Activated T-helper 17 cell treated with anti-CD3 and anti-CD28 coated beads, Interleukin-2, amount 50 U/mL, for 72 hours (primary cell): ENCODE results near the gene SPATA31C1. TPM values are rescaled to one million over a fixed set of nuclear protein-coding genes. Genes with fewer than 3 reads are reported as not detected.

Experiments
- ATAC-seq: fragments of 150-1000 bp; cut with Tn5 transposase; replicated peaks from 2 replicates; pipeline ENCODE4 v1.10.0; 2021; ENCODE audit warnings: mild to moderate bottlenecking, moderate library complexity
- H3K27ac Mint-ChIP-seq: one replicate; pipeline ENCODE4 v1.8.0; 2022; ENCODE audit warnings: mixed read lengths
- H3K27me3 Mint-ChIP-seq: one replicate; pipeline ENCODE4 v1.8.0; 2022; ENCODE audit warnings: mixed read lengths
- H3K36me3 Mint-ChIP-seq: one replicate; pipeline ENCODE4 v1.8.0; 2022; ENCODE audit warnings: low read depth, mild to moderate bottlenecking, mixed read lengths
- H3K4me1 Mint-ChIP-seq: one replicate; pipeline ENCODE4 v1.8.0; 2022; ENCODE audit warnings: mixed read lengths
- H3K4me3 Mint-ChIP-seq: one replicate; pipeline ENCODE4 v1.8.0; 2022; ENCODE audit warnings: mild to moderate bottlenecking, mixed read lengths
- H3K9me3 Mint-ChIP-seq: one replicate; pipeline ENCODE4 v1.8.0; 2022; ENCODE audit warnings: mixed read lengths
- total RNA-seq, 2 donors: library from RNA; stranded (reverse); gene quantifications; one replicate each; pipeline ENCODE4 v1.2.3, GENCODE V29; 2022

SPATA31C1 gene
- total RNA-seq, 2 donors from 2014 or later = 0.08 TPM; not detected in 1

DNA sequence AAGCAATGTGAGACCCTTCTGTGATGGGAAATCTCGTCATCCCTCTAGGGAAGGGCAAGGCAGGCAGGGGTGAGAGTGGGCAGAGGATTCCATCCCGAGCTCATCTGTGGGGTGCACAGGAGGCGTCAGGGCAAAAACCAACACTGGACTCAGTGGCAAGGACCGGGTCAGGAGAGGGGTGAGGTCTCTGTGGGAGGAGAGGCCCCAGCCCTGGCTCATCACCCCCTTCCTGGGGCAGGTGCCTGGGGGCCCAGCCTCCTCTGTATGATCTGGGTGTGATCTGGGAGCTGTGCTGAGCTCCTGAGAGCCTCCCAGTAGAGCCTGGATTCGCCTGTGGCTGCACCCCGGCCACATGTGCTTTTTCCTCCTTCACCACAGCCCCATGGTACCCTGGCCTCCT is 34.5 kb upstream of the SPATA31C1 start:
- ATAC-seq = no peak
- H3K4me1 Mint-ChIP-seq = no peaks in the 10 kb centered on the region
- no peaks in the 10 kb centered on the region for H3K9me3 Mint-ChIP-seq
- no peaks in the 10 kb centered on the region for H3K27me3 Mint-ChIP-seq
- no peak overlapping the region for H3K27ac Mint-ChIP-seq
- H3K4me3 Mint-ChIP-seq = no peak overlapping the region
- H3K36me3 Mint-ChIP-seq = no peaks in the 10 kb centered on the region

DNA sequence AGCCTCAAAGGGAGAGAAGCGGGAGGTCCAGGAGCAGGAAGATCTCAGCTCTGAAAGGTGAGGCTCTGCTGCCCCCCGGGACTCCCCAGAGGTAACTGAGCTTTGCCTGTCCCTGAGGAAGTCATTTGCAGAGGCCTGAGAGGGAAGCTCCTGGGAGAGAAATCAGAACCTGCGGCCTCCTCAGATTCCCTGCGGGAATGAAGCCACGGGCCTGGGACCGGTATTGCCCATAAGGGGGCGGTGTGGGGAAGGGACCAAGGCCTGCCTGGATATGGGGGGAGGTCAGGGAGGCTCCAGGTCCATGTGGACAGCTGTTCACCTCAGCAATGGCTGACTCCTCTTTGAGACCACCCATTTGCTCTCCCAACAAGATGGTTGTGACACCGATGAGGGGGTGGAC is 33.8 kb upstream of the SPATA31C1 start:
- no peak for ATAC-seq
- no peaks in the 10 kb centered on the region for H3K27me3 Mint-ChIP-seq
- no peak overlapping the region for H3K27ac Mint-ChIP-seq
- no peak overlapping the region for H3K4me3 Mint-ChIP-seq
- H3K4me1 Mint-ChIP-seq = no peaks in the 10 kb centered on the region
- H3K36me3 Mint-ChIP-seq = no peaks in the 10 kb centered on the region
- H3K9me3 Mint-ChIP-seq = no peaks in the 10 kb centered on the region

DNA sequence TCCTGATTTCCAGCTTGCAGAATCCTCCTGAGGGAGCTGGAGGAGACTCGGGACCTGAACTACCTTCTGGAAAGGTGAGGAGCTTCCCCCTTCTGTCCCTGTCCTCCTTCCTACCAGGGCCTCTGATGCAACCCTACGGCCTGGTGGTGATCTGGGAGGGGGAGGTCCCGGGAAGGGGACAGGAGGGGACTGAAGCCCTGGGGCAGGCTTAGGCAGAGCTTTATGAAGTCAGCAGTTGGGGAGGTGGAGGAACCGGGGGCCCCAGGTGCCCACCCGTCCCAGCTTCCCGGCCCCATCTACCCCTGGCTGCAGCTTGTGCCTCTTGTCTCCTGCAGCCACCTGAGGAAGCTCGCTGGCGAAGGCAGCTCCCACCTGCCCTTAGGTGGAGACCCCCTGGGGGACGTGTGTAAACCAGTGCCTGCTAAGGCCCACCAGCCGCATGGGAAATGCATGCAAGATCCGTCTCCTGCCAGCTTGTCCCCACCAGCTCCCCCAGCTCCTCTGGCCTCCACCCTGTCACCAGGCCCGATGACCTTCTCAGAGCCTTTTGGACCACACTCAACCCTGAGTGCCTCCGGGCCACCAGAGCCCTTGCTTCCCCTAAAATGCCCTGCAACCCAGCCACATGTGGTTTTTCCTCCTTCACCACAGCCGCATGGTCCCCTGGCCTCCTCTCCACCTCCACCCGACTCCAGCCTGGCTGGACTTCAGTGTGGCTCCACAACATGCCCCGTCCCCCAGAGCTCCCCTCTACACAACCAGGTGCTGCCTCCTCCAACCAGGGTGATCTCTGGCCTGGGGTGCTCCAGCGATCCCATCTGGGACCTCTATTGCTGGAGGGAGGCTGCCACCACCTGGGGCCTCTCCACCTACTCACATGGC is 32.9 kb upstream of the SPATA31C1 start:
- H3K4me1 Mint-ChIP-seq = no peaks in the 10 kb centered on the region
- H3K4me3 Mint-ChIP-seq = no peak overlapping the region
- no peaks in the 10 kb centered on the region for H3K27me3 Mint-ChIP-seq
- H3K9me3 Mint-ChIP-seq = no peaks in the 10 kb centered on the region
- H3K36me3 Mint-ChIP-seq = no peaks in the 10 kb centered on the region
- ATAC-seq = no peak
- no peak overlapping the region for H3K27ac Mint-ChIP-seq

DNA sequence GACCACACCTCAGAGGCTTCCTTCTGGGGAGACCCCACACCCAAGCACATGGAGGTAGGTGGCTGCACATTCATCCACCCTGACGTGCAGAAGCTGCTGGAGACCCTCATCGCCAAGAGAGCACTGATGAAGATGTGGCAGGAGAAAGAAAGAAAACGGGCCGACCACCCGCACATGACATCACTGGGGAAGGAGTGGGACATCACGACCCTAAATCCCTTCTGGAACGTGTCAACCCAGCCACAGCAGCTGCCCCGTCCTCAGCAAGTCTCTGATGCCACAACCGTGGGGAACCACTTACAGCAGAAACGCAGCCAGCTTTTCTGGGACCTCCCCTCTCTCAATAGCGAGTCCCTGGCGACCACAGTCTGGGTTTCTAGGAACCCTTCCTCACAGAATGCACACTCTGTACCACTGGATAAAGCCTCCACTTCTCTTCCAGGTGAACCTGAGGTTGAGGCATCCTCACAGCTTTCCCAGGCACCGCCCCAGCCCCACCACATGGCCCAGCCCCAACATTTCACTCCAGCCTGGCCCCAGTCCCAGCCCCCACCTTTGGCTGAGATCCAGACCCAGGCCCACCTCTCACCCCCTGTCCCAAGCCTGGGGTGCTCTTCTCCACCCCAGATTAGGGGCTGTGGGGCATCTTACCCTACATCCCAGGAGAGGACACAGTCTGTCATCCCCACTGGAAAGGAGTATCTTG is 32.1 kb upstream of the SPATA31C1 start:
- Mint-ChIP-seq H3K27me3 (peaks cover 2% of the 10 kb centered on the region), H3K27ac (no peak overlapping the region), H3K4me1 (no peaks in the 10 kb centered on the region), H3K9me3 (no peaks in the 10 kb centered on the region), H3K36me3 (no peaks in the 10 kb centered on the region), H3K4me3 (no peak overlapping the region)
- ATAC-seq = no peak

DNA sequence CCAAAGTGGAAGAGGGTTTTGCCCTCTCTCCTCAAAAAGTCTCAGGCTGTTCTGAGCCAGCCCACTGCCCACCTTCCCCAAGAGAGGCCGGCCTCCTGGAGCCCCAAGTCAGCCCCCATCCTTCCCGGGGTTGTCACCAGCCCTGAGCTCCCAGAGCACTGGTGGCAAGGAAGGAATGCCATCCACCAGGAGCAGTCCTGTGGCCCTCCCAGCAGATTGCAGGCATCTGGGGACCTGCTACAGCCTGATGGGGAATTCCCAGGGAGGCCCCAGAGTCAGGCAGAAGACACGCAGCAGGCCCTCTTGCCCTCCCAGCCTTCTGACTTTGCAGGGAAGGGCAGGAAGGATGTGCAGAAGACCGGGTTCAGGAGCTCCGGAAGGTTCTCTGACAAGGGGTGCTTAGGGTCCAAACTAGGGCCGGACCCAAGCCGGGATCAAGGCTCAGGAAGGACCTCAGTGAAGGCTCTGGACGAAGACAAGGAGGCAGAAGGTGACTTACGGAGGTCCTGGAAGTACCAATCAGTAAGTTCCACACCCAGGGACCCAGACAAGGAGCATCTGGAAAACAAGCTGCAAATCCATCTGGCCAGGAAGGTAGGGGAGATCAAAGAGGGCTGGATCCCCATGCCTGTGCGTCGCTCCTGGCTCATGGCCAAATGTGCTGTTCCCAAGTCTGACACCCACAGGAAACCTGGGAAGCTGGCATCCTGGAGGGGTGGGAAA is 31.4 kb upstream of the SPATA31C1 start:
- Mint-ChIP-seq H3K27me3 (peaks cover 4% of the 10 kb centered on the region), H3K4me3 (no peak overlapping the region), H3K4me1 (no peaks in the 10 kb centered on the region), H3K36me3 (no peaks in the 10 kb centered on the region), H3K27ac (no peak overlapping the region), H3K9me3 (no peaks in the 10 kb centered on the region)
- ATAC-seq = no peak

DNA sequence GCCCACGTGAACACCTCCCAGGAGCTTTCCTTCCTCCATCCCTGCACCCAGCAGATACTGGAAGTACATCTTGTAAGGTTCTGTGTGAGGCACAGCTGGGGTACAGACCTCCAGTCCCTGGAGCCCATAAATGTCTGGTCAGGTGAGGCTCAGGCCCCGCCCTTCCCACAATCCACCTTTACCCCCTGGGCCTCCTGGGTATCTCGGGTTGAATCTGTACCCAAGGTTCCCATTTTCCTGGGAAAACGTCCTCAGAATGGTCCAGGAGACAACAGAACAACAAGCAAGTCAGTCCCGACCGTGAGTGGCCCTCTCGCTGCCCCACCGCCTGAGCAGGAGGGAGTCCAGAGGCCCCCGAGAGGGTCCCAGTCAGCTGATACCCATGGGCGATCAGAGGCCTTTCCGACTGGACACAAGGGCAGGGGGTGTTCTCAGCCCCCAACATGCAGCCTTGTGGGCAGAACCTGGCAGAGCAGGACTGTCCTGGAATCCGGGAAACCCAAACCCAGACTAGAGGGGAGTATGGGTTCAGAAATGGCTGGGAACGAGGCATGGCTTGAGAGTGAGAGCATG is 30.7 kb upstream of the SPATA31C1 start:
- Mint-ChIP-seq H3K36me3 (no peaks in the 10 kb centered on the region), H3K27me3 (peaks cover 4% of the 10 kb centered on the region), H3K27ac (no peak overlapping the region), H3K4me3 (no peak overlapping the region), H3K9me3 (no peaks in the 10 kb centered on the region), H3K4me1 (no peaks in the 10 kb centered on the region)
- ATAC-seq = no peak

DNA sequence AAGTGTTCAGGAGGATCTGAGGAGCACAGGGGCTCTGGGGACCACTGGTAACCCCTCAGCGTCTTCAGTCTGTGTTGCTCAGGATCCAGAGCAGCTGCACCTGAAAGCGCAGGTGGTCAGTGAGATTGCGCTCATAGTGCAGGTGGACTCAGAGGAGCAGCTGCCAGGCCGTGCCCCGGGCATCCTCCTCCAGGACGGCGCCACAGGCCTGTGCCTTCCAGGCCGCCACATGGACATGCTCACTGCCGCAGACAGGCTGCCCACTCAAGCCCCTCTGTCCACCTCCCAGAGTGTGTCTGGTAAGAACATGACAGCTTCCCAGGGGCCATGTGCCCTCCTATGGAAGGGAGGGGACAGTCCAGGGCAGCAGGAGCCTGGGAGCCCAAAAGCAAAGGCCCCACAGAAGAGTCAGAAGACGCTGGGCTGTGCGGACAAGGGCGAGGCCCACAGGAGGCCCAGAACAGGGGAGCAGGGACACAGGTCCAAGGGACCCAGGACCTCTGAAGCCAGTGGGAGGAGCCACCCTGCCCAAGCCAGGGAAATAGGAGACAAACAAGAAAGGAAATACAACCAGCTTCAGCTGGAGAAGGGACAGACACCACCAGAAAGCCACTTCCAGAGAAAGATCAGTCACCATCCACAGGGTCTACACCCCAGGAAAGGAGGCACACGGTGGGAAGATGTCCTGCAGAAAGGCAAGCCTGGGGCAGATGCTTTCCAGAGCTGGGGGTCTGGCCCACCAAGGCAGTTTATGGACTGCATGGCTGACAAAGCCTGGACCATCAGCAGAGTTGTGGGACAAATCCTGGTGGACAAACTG is 29.9 kb upstream of the SPATA31C1 start:
- H3K4me3 Mint-ChIP-seq = no peak overlapping the region
- H3K4me1 Mint-ChIP-seq = no peaks in the 10 kb centered on the region
- no peak overlapping the region for H3K27ac Mint-ChIP-seq
- ATAC-seq = no peak
- peaks cover 4% of the 10 kb centered on the region for H3K27me3 Mint-ChIP-seq
- no peaks in the 10 kb centered on the region for H3K36me3 Mint-ChIP-seq
- H3K9me3 Mint-ChIP-seq = no peaks in the 10 kb centered on the region

DNA sequence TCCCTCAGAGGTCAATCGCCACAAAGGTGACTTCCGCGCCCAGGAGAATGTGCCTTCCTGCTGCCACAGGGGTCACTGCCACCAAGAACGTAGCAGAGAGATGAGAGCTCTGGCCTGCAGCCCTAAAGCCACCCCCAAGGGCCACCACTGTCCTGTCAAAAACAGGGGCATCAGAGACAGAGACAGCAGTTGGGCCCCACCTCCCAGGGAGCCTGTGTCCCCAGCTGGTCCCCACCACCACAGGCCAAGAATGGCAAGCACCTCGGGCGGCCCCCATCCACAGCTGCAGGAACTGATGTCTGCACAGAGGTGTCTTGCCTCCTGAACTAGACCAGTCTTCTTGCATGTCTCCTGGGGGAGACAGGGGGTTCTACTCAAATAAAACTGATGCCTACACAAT is 29.3 kb upstream of the SPATA31C1 start:
- H3K36me3 Mint-ChIP-seq = no peaks in the 10 kb centered on the region
- no peaks in the 10 kb centered on the region for H3K4me1 Mint-ChIP-seq
- ATAC-seq = no peak
- peaks cover 4% of the 10 kb centered on the region for H3K27me3 Mint-ChIP-seq
- H3K4me3 Mint-ChIP-seq = no peak overlapping the region
- H3K27ac Mint-ChIP-seq = no peak overlapping the region
- H3K9me3 Mint-ChIP-seq = no peaks in the 10 kb centered on the region

DNA sequence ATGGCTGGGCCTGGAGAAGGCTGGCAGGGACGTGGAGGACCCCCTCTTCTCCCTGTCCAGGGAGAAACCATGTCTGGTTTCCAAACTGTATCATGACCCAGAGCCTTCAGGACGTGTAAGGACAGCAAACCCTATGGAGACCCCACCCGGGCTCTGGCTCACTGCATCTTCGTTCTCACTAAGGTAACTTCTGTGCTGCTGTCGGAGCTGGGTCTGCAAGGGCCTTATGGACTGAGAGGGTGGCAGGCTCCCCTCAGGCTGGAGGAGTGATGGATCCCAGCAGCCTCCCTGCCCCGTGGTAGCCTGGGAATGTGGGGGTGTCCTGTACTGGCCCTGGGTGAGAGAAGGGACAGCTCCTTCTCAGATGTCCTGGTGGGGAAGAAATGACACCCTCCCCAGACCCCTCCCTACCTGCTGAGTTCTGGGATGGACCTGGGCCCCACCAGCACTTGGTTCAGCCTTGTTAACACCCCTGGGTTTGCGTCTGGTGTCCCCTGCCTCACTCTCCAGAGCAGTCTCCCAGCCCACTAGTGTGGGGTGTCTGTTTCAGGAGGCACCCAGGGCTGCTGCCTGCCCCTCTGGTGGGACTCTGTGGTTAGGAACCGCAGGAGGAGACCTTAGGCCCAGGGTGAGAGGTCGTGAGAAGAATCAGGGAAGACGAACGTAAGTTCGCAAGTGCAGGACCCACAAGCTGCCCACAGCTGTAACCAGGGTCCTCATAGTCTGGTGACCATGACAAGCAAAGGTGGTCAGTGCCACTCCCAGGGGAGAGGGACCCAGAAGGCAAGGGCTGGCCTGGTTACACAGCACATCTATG is 28.5 kb upstream of the SPATA31C1 start:
- ATAC-seq = no peak
- H3K4me1 Mint-ChIP-seq = no peaks in the 10 kb centered on the region
- no peaks in the 10 kb centered on the region for H3K36me3 Mint-ChIP-seq
- no peak overlapping the region for H3K4me3 Mint-ChIP-seq
- no peak overlapping the region for H3K27ac Mint-ChIP-seq
- H3K9me3 Mint-ChIP-seq = no peaks in the 10 kb centered on the region
- peaks cover 4% of the 10 kb centered on the region for H3K27me3 Mint-ChIP-seq

DNA sequence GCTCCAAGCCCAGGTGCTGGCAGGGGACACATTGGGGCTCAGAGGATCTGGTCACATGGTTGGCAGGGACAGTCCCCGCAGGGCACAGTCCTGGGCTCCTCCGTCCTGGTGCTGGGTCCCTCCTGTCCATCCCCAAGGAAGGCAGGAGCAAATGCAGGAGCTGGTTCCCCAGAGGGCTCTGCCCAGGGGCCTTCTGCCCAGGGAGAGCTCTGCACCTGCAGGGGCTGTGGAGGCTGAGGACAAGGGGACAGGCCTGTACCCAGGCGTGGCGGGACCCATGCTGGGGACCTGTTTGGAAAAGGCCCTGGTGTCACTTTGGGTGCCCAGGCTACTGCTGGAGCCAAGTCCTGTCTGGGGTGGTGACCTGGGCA is 27.9 kb upstream of the SPATA31C1 start:
- Mint-ChIP-seq H3K4me1 (no peaks in the 10 kb centered on the region), H3K9me3 (no peaks in the 10 kb centered on the region)
- ATAC-seq = no peak

DNA sequence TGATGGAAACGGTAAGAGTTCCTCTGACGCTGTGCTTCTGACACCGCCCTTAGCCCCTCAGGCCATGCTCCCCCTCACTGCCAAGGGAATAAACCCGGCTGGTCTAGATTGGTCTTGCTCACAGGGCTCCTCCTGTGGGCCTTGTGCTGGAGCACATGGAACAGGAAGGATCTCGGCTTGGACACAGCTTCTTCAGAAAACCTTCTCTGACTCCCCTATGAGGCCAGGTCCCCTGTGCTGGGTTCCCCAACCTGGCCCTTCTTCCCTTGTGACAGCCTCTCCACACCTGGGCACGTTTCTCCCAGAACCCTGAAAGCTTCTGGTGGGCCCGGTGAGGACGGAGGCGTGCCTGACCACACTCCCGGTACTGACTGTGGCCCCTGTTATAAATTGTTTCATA is 26.9 kb upstream of the SPATA31C1 start:
- Mint-ChIP-seq H3K9me3 (no peaks in the 10 kb centered on the region), H3K4me1 (no peaks in the 10 kb centered on the region), H3K27ac (no peak overlapping the region), H3K36me3 (no peaks in the 10 kb centered on the region), H3K27me3 (peaks cover 4% of the 10 kb centered on the region), H3K4me3 (no peak overlapping the region)
- ATAC-seq = no peak

More for the DNA sequence above, 27.9 kb upstream of the SPATA31C1 start:
- H3K27me3 Mint-ChIP-seq = peaks cover 4% of the 10 kb centered on the region
- no peak overlapping the region for H3K27ac Mint-ChIP-seq
- H3K36me3 Mint-ChIP-seq = no peaks in the 10 kb centered on the region
- no peak overlapping the region for H3K4me3 Mint-ChIP-seq

DNA sequence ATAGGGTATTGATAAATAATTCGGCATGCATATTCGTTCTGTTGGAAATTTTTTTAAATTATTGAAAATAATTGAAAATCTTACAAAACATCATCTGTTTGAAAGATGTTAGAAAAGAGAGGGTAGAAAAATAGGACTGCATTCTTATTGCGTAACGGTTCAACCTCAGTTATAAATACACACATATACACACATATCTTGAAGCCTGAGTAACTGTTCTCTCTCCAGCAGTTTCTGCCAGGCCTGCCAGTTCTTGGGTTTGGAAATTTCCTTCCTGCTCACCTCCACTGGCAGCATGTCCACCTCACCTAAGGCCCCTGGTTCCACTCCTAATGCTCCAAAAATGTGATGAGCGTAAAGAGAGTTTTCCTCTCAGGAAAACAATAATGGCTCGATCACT is 26.0 kb upstream of the SPATA31C1 start:
- Mint-ChIP-seq H3K27ac (no peak overlapping the region), H3K4me1 (no peaks in the 10 kb centered on the region), H3K9me3 (no peaks in the 10 kb centered on the region), H3K4me3 (no peak overlapping the region), H3K36me3 (no peaks in the 10 kb centered on the region), H3K27me3 (peaks cover 4% of the 10 kb centered on the region)
- ATAC-seq = no peak

DNA sequence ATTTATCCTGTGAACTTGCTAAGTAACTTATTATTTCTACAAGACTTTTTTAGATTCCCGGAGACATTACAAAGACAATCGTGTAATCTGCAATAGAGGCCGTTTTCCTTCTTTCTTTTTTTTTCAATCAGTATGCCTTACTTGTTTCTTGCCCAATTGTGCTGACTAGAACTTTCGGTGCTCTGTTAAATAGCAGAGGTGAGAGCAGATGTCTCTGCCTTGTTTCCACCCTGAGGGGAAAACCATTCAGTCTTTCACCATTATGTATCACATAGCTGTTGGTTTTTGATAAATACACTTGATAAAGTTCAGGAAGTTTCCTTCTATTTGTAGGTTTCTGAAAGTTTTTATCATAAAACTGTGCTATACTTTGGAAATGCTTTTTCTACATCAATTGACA is 24.8 kb upstream of the SPATA31C1 start:
- Mint-ChIP-seq H3K9me3 (peaks cover 4% of the 10 kb centered on the region), H3K27ac (no peak overlapping the region), H3K36me3 (no peaks in the 10 kb centered on the region), H3K27me3 (peaks cover 12% of the 10 kb centered on the region), H3K4me1 (no peaks in the 10 kb centered on the region), H3K4me3 (no peak overlapping the region)
- ATAC-seq = no peak
